Measurements from ENCODE around the gene IL4R. TPM values are rescaled to one million over a fixed set of nuclear protein-coding genes. Genes with fewer than 3 reads are reported as not detected.

The IL4R gene
- total and polyA plus RNA-seq, 2 of the 13 experiments (the other 11 are each of a cell fraction or from before 2014, with no cell fraction given): 15.9 to 49.6 TPM

- H3K4me3 ChIP-seq (replicated peaks in 1 of 3; ENCODE audit: insufficient read depth in 1 of 3, low read depth in 2 of 3, low read length in 3 of 3): no peak overlapping the region
- intact Hi-C loops (cut with micrococcal nuclease; ENCODE audit: unreplicated experiment): loop anchor here (1.0 to 2.0 kb wide), 3 partner anchors 9 to 29 kb away; no protein-coding TSS in a partner anchor
- FAIRE-seq (peak; percentile 48), DNase-seq (ENCODE audit: low spot score) (peak; percentile 85), ATAC-seq (peak; percentile 66)
- no peak overlapping the region for H3K9ac ChIP-seq (ENCODE audit: insufficient read depth, low read depth, low read length)
- peaks cover 20% of the 10 kb centered on the region for H3K79me2 ChIP-seq (ENCODE audit: insufficient read depth, low read length)
- no peak overlapping the region for H2AFZ ChIP-seq (ENCODE audit: low read length)
- peaks cover 66% of the 10 kb centered on the region for H3K4me1 ChIP-seq (ENCODE audit: insufficient read depth, low read length)
- BruUV-seq (replicated peaks): no TSS peak
- H3K4me2 ChIP-seq (ENCODE audit: low read depth, low read length): peak overlapping the region; percentile 28; the same call in 1 of the 2 replicates
- H3K27me3 ChIP-seq (ENCODE audit: control insufficient read depth in 1 of 2, insufficient read depth in 2 of 2, low read length in 2 of 2): no peaks in the 10 kb centered on the region; a peak in 1 of 5 replicates
- no peaks in the 10 kb centered on the region for H3K36me3 ChIP-seq (replicated peaks in 1 of 2; ENCODE audit: control insufficient read depth in 1 of 2, insufficient read depth in 2 of 2, low read length in 2 of 2)
- ChIA-PET POLR2A (interaction anchor here (0.9 to 2.4 kb wide), 4 partner anchors 9 to 103 kb away, joined by 3 to 12 read pairs (median 6); no protein-coding TSS in a partner anchor), CTCF (ENCODE audit: low intra/inter-chr PET ratio, low total read pairs) (no interaction called here)
- H3K9me3 ChIP-seq (ENCODE audit: low read length): no peaks in the 10 kb centered on the region
- WGBS (ENCODE audit: low lambda C conversion rate): 14% methylated on average over 6 of the region's 6 CpGs
- H4K20me1 ChIP-seq (ENCODE audit: insufficient read depth, low read length): no peaks in the 10 kb centered on the region
- in situ Hi-C loops (cut with HindIII; ENCODE audit: extremely low pct_ligation_motif_present, low pct_unique_long_range_greater_than_20kb): no loop called here
- H3K27ac ChIP-seq (ENCODE audit: extremely low read length, insufficient read depth, low read length): peak overlapping the region; percentile 13
- TF ChIP-seq ZNF362 (CRISPR knock-in tag; IDR thresholded peaks at IDR 0.05; ENCODE audit: borderline replicate concordance) (peak; percentile 49; the same call in 1 of the 2 replicates), SOX6 (IDR thresholded peaks at IDR 0.05) (no peak), SOX6 (CRISPR knock-in tag; IDR thresholded peaks at IDR 0.05) (peak; percentile 70), PBX2 (CRISPR knock-in tag; IDR thresholded peaks at IDR 0.05) (no peak), ATF3 (CRISPR knock-in tag; IDR thresholded peaks at IDR 0.05) (peak; percentile 97), KDM5B (CRISPR knock-in tag; IDR thresholded peaks at IDR 0.05; ENCODE audit: borderline replicate concordance) (no peak), RFX3 (CRISPR knock-in tag; IDR thresholded peaks at IDR 0.05) (no peak), U2AF1 (optimal IDR thresholded peaks at IDR 0.05; ENCODE audit: low read depth, low read length) (no peak), MTA3 (CRISPR knock-in tag; IDR thresholded peaks at IDR 0.05) (no peak), WIZ (CRISPR knock-in tag; IDR thresholded peaks at IDR 0.05) (no peak), RARA (CRISPR knock-in tag; IDR thresholded peaks at IDR 0.05) (peak; percentile 63), POGK (CRISPR knock-in tag; conservative IDR thresholded peaks at IDR 0.05) (no peak), MED1 (CRISPR knock-in tag; IDR thresholded peaks at IDR 0.05) (peak; percentile 73), ZNF34 (CRISPR knock-in tag; IDR thresholded peaks at IDR 0.05; ENCODE audit: borderline replicate concordance) (no peak), ZNF672 (CRISPR knock-in tag; IDR thresholded peaks at IDR 0.05) (no peak), MXI1 (IDR thresholded peaks at IDR 0.05; ENCODE audit: borderline replicate concordance, low read depth, low read length) (no peak; the same call in 2 of the 3 replicates), ZNF12 (CRISPR knock-in tag; IDR thresholded peaks at IDR 0.05) (peak; percentile 96), TBX2 (CRISPR knock-in tag; IDR thresholded peaks at IDR 0.05; ENCODE audit: borderline replicate concordance) (no peak), ISL2 (CRISPR knock-in tag; IDR thresholded peaks at IDR 0.05) (peak; percentile 39; the same call in 1 of the 2 replicates), JDP2 (CRISPR knock-in tag; IDR thresholded peaks at IDR 0.05; ENCODE audit: borderline replicate concordance) (no peak), ZBTB2 (CRISPR knock-in tag; IDR thresholded peaks at IDR 0.05; ENCODE audit: low read depth) (no peak)
Observed at GRCh38 chr16:27264151-27264550, 49.6 kb upstream of the IL4R start.

All from HepG2 (cell line).